GM10248 (cell line): ENCODE measurements around the gene INKA2.

Experiments used
- CTCF ChIA-PET: fragments of 300-600 bp; sonication (Branson Sonifier 250); formaldehyde crosslinking; extraction: SDS; loops from one replicate; lab custom pipeline; 2021; ENCODE audit warnings: antibody characterized with exemption; lab: Yijun Ruan, JAX
- POLR2A ChIA-PET: fragments of 350-650 bp; sonication (Branson Sonifier 250); formaldehyde crosslinking; extraction: SDS; loops from one replicate; lab custom pipeline; 2020; ENCODE audit warnings: antibody characterized with exemption; lab: Yijun Ruan, JAX
- DNase-seq: peaks from one replicate; pipeline ENCODE4 v3.0.0; 2012; ENCODE audit errors: extremely low spot score
- TF ChIP-seq, protein P1 (sequence below): IDR thresholded peaks from 2 replicates; pipeline ENCODE4 v1.5.1; 2012; ENCODE audit warnings: mild to moderate bottlenecking, low read depth; ENCODE audit errors: extremely low read depth, missing control alignments, control extremely low read depth

Gene INKA2

DNA sequence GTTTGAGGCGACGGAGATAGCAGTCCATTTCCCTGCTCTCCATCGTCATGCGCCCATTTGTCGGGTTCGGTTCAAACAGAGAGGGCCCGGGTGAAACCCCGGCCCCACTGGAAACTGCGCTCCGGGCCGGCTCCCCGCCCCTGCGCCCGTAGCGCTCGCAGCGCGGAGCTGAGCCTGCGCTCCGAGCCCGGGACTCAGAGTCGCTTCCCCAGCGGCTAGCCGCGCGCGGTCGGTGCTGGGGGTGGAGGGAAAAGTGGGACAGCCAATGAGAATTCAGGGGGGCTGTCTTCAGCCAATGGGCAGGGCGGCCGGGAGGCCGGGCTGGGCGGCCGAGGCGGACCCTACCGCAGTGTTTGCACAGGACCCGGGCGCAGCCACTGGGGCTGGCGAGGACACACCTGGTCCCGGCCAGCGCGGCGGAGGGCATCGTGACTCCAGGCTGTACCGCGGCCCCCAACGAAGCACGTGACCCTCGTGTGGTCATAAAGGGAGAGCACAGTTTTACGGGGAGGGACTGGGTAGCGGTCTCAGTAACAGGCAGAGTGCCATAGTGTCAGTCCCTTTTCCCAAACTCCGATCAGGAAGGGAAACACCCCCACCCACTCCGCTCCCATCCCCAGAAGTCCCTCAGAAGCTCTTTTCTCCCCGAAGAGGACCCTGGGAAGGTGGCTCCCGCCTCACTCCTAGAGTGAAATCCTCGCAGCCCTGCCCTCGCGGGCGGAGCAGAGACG lies at the start of gene INKA2:
Gene INKA2 (minus strand): TSS at position 202 of the 731 bp plus-strand sequence. CDS start 153 bp downstream, at position 49.
- peak; percentile 94 for DNase-seq
- CTCF ChIA-PET: interaction anchor here (0.9 to 8.8 kb wide), 9 partner anchors 7 to 546 kb away, joined by 3 to 79 read pairs (median 10); partner anchors contain the start of gene DDX20
- TF ChIP-seq, protein P1, sequence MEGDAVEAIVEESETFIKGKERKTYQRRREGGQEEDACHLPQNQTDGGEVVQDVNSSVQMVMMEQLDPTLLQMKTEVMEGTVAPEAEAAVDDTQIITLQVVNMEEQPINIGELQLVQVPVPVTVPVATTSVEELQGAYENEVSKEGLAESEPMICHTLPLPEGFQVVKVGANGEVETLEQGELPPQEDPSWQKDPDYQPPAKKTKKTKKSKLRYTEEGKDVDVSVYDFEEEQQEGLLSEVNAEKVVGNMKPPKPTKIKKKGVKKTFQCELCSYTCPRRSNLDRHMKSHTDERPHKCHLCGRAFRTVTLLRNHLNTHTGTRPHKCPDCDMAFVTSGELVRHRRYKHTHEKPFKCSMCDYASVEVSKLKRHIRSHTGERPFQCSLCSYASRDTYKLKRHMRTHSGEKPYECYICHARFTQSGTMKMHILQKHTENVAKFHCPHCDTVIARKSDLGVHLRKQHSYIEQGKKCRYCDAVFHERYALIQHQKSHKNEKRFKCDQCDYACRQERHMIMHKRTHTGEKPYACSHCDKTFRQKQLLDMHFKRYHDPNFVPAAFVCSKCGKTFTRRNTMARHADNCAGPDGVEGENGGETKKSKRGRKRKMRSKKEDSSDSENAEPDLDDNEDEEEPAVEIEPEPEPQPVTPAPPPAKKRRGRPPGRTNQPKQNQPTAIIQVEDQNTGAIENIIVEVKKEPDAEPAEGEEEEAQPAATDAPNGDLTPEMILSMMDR: no peak
- POLR2A ChIA-PET: interaction anchor here (0.5 to 1.0 kb wide), 3 partner anchors 16 to 521 kb away, joined by 3 to 4 read pairs (median 3); no protein-coding TSS in a partner anchor

GRCh38 chr1:111786669-111787207 lies 47.5 kb upstream of the INKA2 start:
- ChIA-PET POLR2A (no interaction called here), CTCF (interaction anchor here (1.1 to 2.0 kb wide), 2 partner anchors 13 to 1021 kb away, joined by 3 to 5 read pairs; no protein-coding TSS in a partner anchor)
- no peak for DNase-seq
- TF ChIP-seq, protein P1: no peak

DNA sequence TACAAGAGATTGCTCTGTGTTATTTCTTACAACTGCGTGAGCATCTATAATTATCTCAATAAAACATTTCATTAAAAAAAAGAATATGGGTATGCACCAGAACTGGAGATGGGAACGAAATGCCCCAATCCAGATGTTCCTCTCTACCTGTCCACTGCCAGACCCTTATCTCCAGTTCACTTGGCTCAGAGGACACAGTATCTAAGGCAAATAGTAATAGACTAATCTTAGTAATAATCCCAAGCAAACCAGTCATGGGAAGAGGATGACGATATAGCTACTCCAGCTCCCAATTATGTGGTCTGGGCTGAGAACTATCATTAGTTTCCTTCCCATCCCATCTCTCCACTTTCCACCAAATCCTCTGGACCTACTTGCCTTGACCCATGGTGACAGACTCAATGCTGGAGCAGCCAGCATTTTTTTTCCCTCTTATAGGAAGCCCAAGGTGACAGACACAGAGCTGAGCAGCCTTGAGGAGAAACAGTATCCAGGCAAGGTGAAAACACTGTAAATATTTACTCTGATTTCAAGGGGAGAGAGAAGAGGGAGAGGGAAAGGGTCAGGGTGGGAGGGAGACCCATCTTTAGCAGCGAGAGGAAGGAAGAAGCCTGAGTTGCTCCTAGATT lies 45.2 kb upstream of the INKA2 start:
- ChIA-PET CTCF (interaction anchor here (0.7 kb wide), 1 partner anchor 14 kb away, joined by 3 read pairs; no protein-coding TSS in a partner anchor), POLR2A (no interaction called here)
- no peak for DNase-seq
- TF ChIP-seq, protein P1: no peak

GRCh38 chr1:111779546-111779945 lies 40.4 kb upstream of the INKA2 start:
- ChIA-PET POLR2A (no interaction called here), CTCF (interaction anchor here (1.3 to 1.8 kb wide), 2 partner anchors 9 to 12 kb away, joined by 3 to 9 read pairs; no protein-coding TSS in a partner anchor)
- TF ChIP-seq, protein P1: no peak
- no peak for DNase-seq

- DNase-seq: no peak
- CTCF ChIA-PET: interaction anchor here (1.7 kb wide), 1 partner anchor 9 kb away, joined by 9 read pairs; no protein-coding TSS in a partner anchor
- POLR2A ChIA-PET: no interaction called here
- TF ChIP-seq, protein P1: no peak
Measured at GRCh38 chr1:111778541-111779051, 39.4 kb upstream of the INKA2 start.

GRCh38 chr1:111778066-111778465 lies 38.9 kb upstream of the INKA2 start:
- TF ChIP-seq, protein P1: no peak
- ChIA-PET CTCF (interaction anchor here (1.7 kb wide), 1 partner anchor 9 kb away, joined by 9 read pairs; no protein-coding TSS in a partner anchor), POLR2A (no interaction called here)
- DNase-seq: no peak
